Suprapubic skin (tissue), 3 donors: ENCODE results near the gene CDH22.

Experiments
- CTCF ChIP-seq, 2 donors: fragments of 200-600 bp in 1 of 2; fragments of 450-650 bp in 1 of 2; sonication (generic) in 1 of 2; IDR thresholded peaks; one replicate each; pipeline ENCODE4 v1.5.1; 2016 to 2019; ENCODE audit warnings: antibody characterized with exemption in 2 of 2, mild to moderate bottlenecking in 1 of 2, moderate library complexity in 1 of 2
- POLR2A ChIP-seq, 2 donors: fragments of 450-650 bp; IDR thresholded peaks; one replicate each; pipeline ENCODE4 v1.6.1; 2017; ENCODE audit warnings: antibody characterized with exemption in 2 of 2, mild to moderate bottlenecking in 2 of 2, moderate library complexity in 2 of 2

DNA sequence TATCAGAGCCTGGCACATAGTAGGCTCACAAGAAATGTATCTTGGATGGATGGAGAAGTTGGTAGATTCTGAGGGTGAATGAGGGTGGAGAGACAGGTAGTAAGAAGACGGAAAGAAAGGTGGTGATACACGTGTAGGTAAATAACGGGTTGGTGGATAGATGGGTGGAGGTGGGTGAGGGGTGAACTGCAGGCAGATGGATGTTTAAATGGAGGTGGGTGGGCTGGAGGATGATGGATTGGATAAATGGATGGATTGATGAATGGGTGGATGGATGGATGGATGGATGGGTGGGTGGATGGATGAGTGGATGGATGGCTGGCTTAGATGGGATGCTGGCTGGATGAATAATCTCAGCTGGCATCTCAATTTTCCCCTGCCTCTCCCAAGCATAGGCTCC, 9.9 kb downstream of the CDH22 start:
- TF ChIP-seq POLR2A (IDR thresholded peaks at IDR 0.05) (no peak), CTCF (IDR thresholded peaks at IDR 0.05) (no peak)
